Middle frontal gyrus (tissue), 1 donor: Measurements from ENCODE around the gene PCLO.

Experiments
- DNase-seq: peaks from one replicate; pipeline ENCODE4 v3.0.0-alpha.2; 2015; ENCODE audit warnings: low spot score; ENCODE audit errors: extremely low spot score

Gene PCLO

DNA sequence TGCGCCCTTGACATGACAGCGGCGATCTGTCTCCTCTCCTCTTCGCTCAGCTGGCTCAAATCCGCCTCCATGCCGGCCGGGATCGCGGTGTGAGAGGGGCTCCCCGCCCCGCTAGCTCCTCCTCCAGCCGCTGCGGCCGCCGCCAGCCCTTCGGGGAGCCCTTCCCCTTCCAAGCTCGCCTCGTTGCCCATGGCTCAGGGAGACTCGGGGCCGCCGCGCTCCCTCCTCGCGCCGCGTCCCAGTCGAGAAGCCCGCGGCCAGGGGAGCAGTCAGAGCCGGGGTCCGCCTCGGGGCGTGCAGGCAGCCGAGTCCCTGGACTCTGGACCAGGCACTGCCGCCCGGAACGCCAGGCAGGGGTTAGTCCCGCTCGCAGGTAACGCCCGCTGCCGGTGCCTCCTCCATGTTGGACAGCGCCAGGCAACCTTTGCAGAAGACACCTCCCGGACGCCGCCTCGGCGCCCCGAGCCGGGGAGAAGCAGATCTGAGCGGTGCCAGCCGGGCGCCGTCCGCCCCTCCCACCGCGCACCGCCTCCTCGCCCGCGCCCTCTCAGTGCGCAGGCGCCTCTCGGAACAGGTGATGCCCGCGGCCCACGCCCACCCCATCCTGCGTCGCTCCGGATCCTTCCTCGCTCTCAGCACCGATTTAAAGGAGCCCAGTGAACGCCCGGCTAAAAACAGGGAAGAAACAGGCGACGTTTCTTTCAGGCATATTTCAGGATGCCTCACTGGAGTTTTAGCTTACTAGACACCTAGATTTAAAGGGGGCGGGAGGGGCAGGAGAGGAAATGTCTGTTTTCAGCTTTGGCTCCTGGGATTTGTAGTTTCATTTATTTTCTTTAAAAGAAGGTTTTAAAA lies at the start of gene PCLO:
Gene PCLO, minus strand, starts transcription at position 483 of the 855 bp plus-strand sequence. Its CDS starts 292 bp downstream, at position 191.
- DNase-seq, result peak; percentile 64

DNA sequence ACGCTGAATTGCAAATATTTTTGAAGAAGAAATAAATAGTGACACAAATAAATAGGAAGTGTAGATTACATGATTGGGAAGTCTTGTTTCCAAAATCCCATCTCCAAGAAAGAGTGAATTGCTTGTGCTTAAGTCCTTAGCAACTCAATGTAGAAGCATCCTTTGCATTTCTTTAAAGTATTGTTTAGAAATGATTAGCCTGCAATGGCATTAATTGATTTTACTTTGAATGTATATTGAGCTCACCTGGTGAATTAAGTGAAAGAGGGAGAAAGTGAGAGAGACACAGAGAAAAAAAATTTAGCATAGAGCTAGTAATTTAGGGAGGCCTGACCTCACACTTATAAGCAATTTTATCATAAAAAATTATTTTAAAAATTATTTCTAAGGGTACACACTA lies 49.0 kb upstream of the PCLO start:
- no peak for DNase-seq

- DNase-seq, result no peak
Measured at GRCh38 chr7:83210479-83210878, 47.8 kb upstream of the PCLO start.

- DNase-seq, result no peak
Measured at GRCh38 chr7:83204715-83205114, 42.0 kb upstream of the PCLO start.

GRCh38 chr7:83201355-83201754 lies 38.7 kb upstream of the PCLO start:
- no peak for DNase-seq

GRCh38 chr7:83190659-83191389 lies 28.1 kb upstream of the PCLO start:
- DNase-seq, result no peak

- DNase-seq, result no peak
Measured at GRCh38 chr7:83178796-83179195, 16.1 kb upstream of the PCLO start.

DNA sequence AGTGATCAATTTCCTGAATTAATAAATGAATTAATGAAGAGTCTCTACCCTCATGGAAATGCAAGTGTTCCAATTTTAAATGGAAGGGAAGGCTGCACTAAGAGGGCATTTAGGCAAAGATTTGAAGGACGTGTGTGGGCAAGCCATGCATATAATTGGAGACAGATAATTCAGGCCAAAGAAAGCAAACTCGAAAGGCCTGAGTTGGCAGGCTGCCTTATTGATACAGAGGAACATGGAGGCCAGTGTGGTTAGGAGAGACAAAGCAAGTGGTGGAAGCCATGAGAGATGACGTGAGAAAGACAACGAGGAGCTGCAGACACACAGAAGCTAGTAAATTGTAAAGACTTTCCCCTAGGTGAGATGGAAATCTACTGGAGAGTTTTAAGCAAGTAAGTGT lies 15.4 kb upstream of the PCLO start:
- no peak for DNase-seq

DNA sequence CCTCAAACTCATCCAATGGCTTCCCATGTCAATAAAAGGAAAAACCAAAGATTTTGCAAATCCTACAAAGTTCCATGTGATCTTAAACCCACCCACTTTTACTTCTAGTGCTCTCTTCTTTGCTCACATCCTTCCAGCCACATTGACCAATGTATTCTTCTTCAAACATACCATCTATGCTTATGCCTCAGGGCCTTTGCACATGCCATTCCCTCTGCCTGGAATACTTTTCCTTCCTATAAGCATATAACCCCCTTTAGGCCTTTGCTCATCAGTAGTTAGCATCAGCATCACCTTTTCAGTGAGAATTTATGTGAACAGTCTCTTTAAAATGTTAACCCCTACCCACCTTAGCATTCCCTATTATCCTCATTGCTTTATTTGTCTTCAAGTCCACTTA lies 11.0 kb upstream of the PCLO start:
- DNase-seq, result no peak

GRCh38 chr7:83166781-83167180 lies 4.1 kb upstream of the PCLO start:
- no peak for DNase-seq

- DNase-seq, result no peak
Measured at GRCh38 chr7:83161899-83162401, 734 bp downstream of the PCLO start.

DNA sequence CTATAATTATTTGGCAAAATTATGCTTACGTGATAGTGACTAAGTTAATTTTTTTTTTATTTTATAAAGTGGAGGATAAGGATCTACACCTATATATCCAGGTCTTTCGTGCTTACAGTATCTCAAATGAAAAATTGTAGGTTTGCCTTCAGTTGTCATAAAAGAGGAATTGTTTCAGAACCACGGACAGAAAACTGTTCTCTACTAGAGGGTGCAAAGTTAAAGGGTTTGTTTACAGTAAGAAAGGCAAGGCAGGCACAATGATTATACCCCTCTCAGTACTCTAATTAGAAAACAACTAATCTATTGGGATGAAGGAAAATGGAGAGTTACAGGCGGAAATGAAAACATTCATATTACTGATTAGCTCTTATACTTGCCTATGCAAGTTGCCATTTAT lies 1.5 kb downstream of the PCLO start:
- no peak for DNase-seq

DNA sequence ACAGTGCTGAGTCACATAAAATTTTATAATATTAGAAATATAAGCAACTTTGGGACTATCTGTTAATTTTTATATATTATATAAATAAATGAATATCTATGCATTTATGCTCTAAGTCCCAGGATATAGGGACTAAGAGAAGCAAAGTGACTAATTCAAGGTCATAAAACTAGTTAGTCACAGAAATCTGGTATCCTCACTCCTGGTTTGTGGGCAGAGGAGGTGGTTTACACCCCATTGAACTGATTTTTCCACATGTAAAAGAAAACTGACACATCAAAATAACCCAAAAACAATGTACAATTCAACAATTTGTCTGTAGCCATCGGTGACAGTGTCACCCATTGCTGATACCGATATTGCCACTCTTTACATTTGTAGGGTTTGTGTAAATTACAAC lies 3.0 kb downstream of the PCLO start:
- no peak for DNase-seq

DNA sequence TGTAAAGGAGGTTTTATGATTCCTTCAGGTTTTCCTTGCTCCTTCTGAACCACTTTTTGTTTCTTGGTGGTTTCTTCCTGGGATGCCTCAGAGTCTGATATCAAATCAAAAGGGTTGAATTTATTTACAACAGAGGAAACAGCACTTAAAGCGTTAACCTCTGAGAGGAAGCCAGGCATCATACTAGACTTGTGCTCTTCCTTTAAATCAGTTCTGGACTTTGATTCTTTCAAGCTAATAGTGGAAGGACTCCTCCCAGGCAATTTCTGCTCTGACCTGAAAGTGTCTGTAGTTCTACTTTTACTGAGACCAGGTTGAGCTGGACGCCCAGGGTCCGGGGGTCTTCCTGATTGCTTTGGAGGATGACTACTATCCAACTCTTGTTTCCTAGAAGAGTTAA lies 6.7 kb downstream of the PCLO start:
- DNase-seq, result no peak

GRCh38 chr7:83155407-83155806 lies 7.3 kb downstream of the PCLO start:
- DNase-seq, result no peak

GRCh38 chr7:83153419-83153818 lies 9.3 kb downstream of the PCLO start:
- DNase-seq, result no peak

DNA sequence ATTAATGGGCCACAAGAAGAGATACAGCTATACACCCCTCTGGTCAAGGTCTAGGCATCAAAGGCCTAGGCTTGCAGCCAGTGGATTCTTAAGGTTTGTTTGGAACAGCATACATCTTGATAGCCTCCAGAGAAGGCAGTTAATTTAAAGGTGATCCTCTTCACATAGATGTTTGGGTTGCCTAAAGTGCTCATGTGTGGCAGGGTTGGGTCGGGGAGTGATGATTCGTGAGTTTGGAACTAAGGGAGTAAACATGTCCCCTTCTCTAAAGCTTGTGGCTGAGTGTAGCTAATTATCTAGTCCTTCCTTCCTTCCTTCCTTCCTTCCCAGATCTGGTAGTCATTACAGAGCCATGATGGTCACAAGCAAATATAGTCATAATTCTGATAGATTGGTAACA lies 12.4 kb downstream of the PCLO start:
- no peak for DNase-seq

- no peak for DNase-seq
Measured at GRCh38 chr7:83149466-83149865, 13.2 kb downstream of the PCLO start.

GRCh38 chr7:83148776-83149175 lies 13.9 kb downstream of the PCLO start:
- DNase-seq, result no peak

DNA sequence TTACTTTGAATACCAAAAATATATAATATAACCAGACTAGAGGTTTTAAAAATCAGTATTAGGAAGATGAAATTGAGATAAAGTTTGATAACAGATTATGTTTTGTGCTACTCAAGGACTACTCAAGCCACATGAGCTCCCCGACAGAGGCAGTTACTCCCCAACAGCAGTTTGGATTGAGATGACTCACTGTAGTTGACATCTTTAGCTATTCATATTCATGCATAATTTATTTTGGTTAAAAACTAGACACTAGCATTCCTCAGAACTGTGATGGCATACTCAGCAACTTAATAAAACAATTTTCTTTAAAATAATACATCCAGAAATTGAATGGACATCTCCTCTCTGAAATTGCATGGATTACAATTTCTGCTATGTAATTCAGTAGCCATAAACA lies 19.6 kb downstream of the PCLO start:
- no peak for DNase-seq

DNA sequence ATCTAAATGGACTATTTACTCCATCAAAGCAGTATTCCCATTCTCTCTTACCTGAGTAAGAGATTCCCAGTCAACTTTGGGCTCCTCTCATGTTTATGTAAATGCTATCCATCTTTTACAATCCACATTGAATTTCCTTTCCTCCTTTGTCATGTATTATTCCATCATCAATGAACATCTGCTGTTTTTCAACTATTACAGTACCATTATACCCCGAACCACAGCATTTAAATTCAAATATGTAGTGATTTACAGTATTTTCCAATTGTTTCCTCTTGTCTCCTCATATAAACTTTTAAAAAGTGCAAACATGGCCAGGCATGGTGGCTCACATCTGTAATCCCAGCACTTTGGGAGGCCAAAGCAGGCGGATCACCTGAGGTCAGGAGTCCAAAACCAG lies 20.3 kb downstream of the PCLO start:
- DNase-seq, result no peak

DNA sequence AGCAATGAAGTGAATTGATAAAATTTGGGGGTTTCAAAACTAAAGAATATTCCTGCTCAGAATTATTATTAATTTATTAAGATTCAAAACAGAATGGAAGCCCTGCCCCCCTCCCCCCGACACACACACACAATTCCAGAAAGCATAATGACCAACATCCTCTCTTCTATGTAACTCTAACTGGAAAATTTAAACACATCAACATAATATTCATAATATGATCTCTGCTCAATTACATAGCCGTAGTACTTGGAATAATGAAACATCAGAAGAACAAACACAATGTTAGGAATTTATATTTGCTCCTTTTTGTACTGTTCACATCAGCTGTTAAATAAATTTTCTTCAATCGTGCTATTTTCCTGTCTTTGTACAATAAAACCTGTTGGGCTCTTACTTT lies 20.8 kb downstream of the PCLO start:
- DNase-seq, result no peak
